Amniotic epithelial cell (primary cell): Measurements from ENCODE around the gene TRIM65.
"Not testable (repeated sequence)": the region's sequence is repeated elsewhere in the genome, so short reads cannot be mapped to it uniquely, and the experiment has no call there.

Source experiments
- DNase-seq: peaks from one replicate; pipeline ENCODE4 v3.0.0-alpha.2; 2010; ENCODE audit warnings: low read depth

Gene TRIM65

GRCh38 chr17:75876190-75876937 is 20.4 kb downstream of the TRIM65 start:
- DNase-seq = no peak

- no peak for DNase-seq
These were observed 20.9 kb downstream of the TRIM65 start for GRCh38 chr17:75875940-75876189.

GRCh38 chr17:75875182-75875939 is 21.4 kb downstream of the TRIM65 start:
- no peak for DNase-seq

- no peak for DNase-seq
These were observed 22.2 kb downstream of the TRIM65 start for GRCh38 chr17:75874323-75875181.

GRCh38 chr17:75873587-75874322 is 23.0 kb downstream of the TRIM65 start:
- DNase-seq = no peak

DNA sequence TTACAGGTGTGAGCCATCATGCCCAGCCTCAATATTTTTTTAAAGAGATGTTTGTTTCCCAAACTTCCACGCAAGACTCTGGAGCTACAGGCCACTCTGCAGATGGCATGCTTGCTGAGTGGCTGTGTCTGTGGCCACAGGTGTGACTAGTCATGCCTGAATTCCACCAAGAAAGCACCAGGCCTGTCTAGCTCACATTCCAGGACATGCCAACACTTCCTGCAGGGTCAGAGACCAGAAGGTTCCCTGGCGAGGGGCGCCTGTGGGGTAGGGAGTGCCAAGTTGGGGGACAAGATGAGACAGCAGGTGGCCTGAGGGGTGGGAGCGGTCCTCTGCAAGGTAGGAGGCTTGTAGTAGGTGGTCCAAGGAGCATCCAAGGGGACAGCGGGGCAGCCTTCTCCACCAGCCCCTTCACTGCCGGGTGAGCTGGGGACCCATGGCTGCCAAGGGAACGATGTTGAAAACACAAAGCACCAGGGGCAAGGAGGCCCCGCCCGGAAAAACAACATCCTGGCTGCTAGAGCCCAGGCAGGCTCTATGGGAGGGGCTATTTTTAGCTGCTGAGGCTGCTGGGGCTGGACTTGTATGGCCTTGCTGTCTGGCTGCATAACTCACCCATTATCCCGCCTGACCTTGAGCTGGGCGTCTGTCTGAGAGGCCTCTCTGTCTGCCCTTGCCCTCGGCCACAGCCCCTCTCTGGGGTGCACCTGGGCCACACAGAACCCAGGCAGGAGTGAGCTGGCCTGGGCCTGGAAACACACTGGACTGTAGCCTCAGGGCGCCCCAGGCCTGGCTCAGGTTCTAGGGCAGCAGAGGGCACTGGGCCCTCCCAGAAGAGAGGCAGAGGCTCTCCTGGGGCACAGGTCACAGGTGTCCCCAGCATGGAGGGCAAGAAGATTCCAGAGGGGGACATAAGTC is 24.1 kb downstream of the TRIM65 start:
- peak; percentile 71 for DNase-seq

GRCh38 chr17:75870228-75870627 is 26.5 kb downstream of the TRIM65 start:
- DNase-seq = not testable (repeated sequence)

GRCh38 chr17:75869282-75870141 is 27.2 kb downstream of the TRIM65 start:
- peak; percentile 85 for DNase-seq

- not testable (repeated sequence) for DNase-seq
These were observed 27.9 kb downstream of the TRIM65 start for GRCh38 chr17:75868730-75869281.

GRCh38 chr17:75865404-75866188 is 31.2 kb downstream of the TRIM65 start:
- DNase-seq = not testable (repeated sequence)

DNA sequence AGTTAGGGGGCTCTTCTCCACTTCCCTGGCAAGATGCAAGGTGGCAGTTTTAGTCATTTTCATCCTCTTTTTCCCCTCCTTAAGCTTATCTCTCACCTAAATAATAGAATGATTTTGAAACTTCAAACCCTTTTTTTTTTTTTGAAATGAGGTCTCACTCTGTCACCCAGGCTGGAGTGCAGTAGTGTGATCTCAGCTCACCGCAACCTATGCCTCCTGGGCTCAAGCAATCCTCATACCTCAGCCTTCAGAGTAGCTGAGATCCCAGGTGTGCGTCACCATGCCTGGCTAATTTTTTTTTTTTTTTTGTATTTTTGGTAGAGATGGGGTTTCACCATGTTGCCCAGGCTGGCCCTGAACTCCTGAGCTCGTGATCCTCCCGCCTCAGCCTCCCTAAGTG is 31.9 kb downstream of the TRIM65 start:
- DNase-seq = not testable (repeated sequence)

DNA sequence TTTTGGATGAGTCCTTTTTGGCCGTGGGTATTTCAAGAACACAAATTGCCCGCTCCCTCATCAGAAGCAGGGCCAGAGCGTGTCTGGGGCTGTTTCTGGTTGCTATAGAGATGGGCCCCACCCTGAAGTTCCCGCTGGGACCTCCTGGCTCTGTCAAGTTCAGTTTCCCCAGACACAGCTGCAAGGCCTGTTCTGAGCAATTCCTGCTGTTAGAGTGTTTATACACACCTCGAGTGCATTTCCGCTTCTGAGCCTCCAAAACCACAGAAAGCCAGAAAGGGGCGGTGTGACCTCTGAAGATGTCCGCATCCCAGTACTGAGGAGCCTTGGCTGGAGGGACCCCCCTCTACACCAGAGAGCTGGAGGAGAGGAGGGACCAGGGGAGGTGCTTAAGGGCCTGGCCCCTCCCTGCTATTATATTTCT is 32.3 kb downstream of the TRIM65 start:
- DNase-seq = peak; percentile 64

DNA sequence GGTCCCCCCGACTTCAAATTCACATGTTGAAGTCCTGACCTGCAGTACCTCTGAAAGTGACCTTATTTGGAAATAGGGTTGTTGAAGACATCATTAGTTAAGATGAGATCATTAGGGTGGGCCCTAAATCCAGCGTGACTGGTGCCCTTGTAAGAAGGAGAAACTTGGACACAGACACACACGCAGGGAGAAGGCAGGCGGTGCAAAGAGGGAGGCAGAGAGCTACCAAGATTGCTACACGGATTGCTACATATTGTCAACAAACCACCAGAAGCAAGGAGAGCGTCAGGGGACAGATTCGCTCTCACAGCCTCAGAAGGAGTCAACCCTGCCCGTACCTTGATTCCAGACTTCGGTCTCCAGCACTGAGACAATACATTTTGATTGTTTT is 34.8 kb downstream of the TRIM65 start:
- no peak for DNase-seq

DNA sequence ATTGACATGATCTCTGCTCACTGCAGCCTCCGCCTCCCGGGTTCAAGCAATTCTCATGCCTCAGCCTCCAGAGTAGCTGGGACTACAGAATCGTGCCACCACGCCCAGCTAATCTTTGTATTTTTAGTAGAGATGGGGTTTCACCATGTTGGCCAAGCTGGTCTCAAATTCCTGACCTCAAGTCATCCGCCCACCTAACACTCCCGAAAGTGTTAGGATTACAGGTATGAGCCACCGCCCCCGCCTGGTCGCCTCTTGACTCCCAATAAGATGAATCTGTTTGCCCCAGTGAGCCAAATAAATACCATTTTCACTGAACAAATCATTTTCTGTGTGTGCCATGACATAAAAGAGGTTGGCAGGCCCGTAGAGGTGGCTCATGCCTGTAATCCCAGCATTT is 37.4 kb downstream of the TRIM65 start:
- DNase-seq = not testable (repeated sequence)

- DNase-seq = peak; percentile 25
These were observed 40.5 kb downstream of the TRIM65 start for GRCh38 chr17:75856062-75856756.

DNA sequence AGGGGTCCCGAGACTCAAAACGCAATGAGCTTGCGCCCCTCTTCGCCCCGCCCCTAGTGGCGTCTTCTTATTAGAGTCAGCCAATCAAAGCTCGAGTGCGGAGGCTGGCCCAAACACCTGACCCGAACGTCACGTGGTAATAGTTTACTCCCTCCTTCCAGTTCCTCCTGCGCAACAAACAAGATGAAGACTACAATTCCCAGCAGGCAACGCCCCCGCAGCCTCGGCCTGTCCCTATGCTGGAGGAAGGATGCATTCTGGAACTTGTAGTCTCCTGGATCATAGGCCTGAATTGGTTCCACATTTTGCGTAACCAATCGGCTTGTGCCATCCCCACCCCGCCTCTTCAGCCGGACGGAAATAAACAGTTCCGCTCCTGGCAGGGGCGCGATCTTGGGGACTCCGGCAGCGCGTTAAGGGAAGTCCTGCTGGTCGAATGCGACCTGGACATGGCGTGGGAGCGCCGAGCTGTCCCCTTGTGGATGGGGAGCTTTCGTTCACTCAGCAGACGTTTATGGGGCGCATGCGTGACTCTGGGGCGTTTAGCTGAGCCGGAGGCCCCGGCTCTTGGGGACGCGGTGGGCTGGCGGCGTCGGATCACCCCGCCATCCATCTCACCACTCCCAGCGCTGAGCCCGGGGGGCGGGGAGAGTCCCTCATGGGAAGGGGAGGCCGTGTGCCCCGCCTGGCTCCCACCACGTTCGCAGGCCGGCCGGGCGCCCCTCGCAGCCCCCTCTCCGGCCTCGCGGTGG is 41.3 kb downstream of the TRIM65 start, which contains the start of gene WBP2:
TSS of gene WBP2 (minus strand) at position 26 of the 752 bp plus-strand sequence. CDS start 38 bp downstream, outside the sequence.
- DNase-seq = peak; percentile 100

GRCh38 chr17:75854881-75855309 is 41.9 kb downstream of the TRIM65 start:
- no peak for DNase-seq
